Hindlimb muscle (tissue), 1 donor: ENCODE measurements around the gene HAGH. TPM values are rescaled to one million over a fixed set of nuclear protein-coding genes. Genes with fewer than 3 reads are reported as not detected.
"Not testable (repeated sequence)": the region's sequence is repeated elsewhere in the genome, so short reads cannot be mapped to it uniquely, and the experiment has no call there.

ENCODE experiments used
- DNase-seq: peaks from one replicate; pipeline ENCODE4 v3.0.0-alpha.2; 2013
- polyA plus RNA-seq: library from polyadenylated mRNA; unstranded; fragments of 120-200 nt; gene quantifications from one replicate; pipeline ENCODE4 v1.2.1, GENCODE V29; 2013; ENCODE audit not compliant: insufficient read length

The HAGH gene
- polyA plus RNA-seq, 1 donor, result 44.7 TPM

GRCh38 chr16:1810106-1810505 lies 16.5 kb downstream of the HAGH start:
- no peak for DNase-seq

GRCh38 chr16:1809281-1809801 lies 17.3 kb downstream of the HAGH start:
- DNase-seq, result no peak

- no peak for DNase-seq
Measured at GRCh38 chr16:1808691-1809090, 17.9 kb downstream of the HAGH start.

- no peak for DNase-seq
Measured at GRCh38 chr16:1807626-1808025, 19.0 kb downstream of the HAGH start.

- DNase-seq, result no peak
Measured at GRCh38 chr16:1800701-1801100, 25.9 kb downstream of the HAGH start.

- not testable (repeated sequence) for DNase-seq
Measured at GRCh38 chr16:1799263-1799662, 27.4 kb downstream of the HAGH start.

- no peak for DNase-seq
Measured at GRCh38 chr16:1794908-1795666, 31.5 kb downstream of the HAGH start.

GRCh38 chr16:1794221-1794871 lies 32.3 kb downstream of the HAGH start:
- no peak for DNase-seq

GRCh38 chr16:1793578-1794220 lies 32.9 kb downstream of the HAGH start, which contains the start of gene IGFALS:
Gene IGFALS, minus strand, starts transcription at chr16:1793705. Its CDS starts 53 bp downstream, at chr16:1793652.
- no peak for DNase-seq

GRCh38 chr16:1792836-1793577 lies 33.6 kb downstream of the HAGH start:
- no peak for DNase-seq

GRCh38 chr16:1791943-1792812 lies 34.4 kb downstream of the HAGH start:
- DNase-seq, result no peak

GRCh38 chr16:1791256-1791942 lies 35.2 kb downstream of the HAGH start:
- no peak for DNase-seq

- no peak for DNase-seq
Measured at GRCh38 chr16:1790611-1791255, 35.9 kb downstream of the HAGH start.

GRCh38 chr16:1790261-1790610 lies 36.4 kb downstream of the HAGH start:
- DNase-seq, result no peak

GRCh38 chr16:1789643-1790045 lies 37.0 kb downstream of the HAGH start:
- DNase-seq, result no peak

- DNase-seq, result no peak
Measured at GRCh38 chr16:1788708-1789100, 37.9 kb downstream of the HAGH start.

GRCh38 chr16:1788095-1788707 lies 38.4 kb downstream of the HAGH start:
- no peak for DNase-seq

- DNase-seq, result no peak
Measured at GRCh38 chr16:1787322-1788094, 39.1 kb downstream of the HAGH start.

- no peak for DNase-seq
Measured at GRCh38 chr16:1787056-1787321, 39.6 kb downstream of the HAGH start.
